ENCODE data around the gene WWOX.

DNA sequence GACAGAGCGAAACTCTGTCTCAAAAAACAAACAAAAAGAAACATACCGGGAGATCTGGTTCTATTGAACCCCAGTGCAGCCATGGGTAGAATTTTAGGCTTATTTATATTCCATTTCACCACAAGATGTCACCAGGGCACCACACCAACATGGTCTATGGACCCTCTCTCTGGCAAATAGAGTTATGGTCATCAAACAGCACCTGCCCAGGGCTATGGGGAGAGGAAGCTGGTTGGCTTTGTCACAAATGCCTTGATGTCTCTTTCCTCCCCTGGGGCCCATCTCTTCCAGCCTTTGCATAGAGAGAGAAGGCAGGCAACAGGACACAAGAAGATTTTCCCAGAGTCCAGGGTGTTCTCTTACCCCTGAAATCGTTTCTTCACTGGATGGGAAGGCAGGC, 128.4 kb downstream of the WWOX start:
- TF ChIP-seq, protein P1, sequence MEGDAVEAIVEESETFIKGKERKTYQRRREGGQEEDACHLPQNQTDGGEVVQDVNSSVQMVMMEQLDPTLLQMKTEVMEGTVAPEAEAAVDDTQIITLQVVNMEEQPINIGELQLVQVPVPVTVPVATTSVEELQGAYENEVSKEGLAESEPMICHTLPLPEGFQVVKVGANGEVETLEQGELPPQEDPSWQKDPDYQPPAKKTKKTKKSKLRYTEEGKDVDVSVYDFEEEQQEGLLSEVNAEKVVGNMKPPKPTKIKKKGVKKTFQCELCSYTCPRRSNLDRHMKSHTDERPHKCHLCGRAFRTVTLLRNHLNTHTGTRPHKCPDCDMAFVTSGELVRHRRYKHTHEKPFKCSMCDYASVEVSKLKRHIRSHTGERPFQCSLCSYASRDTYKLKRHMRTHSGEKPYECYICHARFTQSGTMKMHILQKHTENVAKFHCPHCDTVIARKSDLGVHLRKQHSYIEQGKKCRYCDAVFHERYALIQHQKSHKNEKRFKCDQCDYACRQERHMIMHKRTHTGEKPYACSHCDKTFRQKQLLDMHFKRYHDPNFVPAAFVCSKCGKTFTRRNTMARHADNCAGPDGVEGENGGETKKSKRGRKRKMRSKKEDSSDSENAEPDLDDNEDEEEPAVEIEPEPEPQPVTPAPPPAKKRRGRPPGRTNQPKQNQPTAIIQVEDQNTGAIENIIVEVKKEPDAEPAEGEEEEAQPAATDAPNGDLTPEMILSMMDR (IDR thresholded peaks at IDR 0.05) = no peak; the same call in 2 of the 3 replicates
- TF ChIP-seq SMC3 (IDR thresholded peaks at IDR 0.05) (0 out of 3 replicates have a peak, but pooled peaks have one; percentile 9), POLR2A (IDR thresholded peaks at IDR 0.05; ENCODE audit: low read length) (no peak), PHF8 (IDR thresholded peaks at IDR 0.05; ENCODE audit: borderline replicate concordance, low read depth) (no peak), MAFK (IDR thresholded peaks at IDR 0.05; ENCODE audit: partially characterized antibody) (no peak), RCOR1 (IDR thresholded peaks at IDR 0.05; ENCODE audit: low read depth, low read length) (no peak), EP300 (IDR thresholded peaks at IDR 0.05) (no peak), CBX2 (IDR thresholded peaks at IDR 0.05; ENCODE audit: borderline replicate concordance, low read depth) (no peak), CHD2 (IDR thresholded peaks at IDR 0.05; ENCODE audit: low read length, partially characterized antibody) (no peak), CEBPB (IDR thresholded peaks at IDR 0.05) (no peak), RAD21 (conservative IDR thresholded peaks at IDR 0.05 in 1 of 2, IDR thresholded peaks at IDR 0.05 in 1 of 2) (peak; percentile 46 to 50), HDAC2 (IDR thresholded peaks at IDR 0.05) (no peak)
- TF ChIP-seq, protein P2, sequence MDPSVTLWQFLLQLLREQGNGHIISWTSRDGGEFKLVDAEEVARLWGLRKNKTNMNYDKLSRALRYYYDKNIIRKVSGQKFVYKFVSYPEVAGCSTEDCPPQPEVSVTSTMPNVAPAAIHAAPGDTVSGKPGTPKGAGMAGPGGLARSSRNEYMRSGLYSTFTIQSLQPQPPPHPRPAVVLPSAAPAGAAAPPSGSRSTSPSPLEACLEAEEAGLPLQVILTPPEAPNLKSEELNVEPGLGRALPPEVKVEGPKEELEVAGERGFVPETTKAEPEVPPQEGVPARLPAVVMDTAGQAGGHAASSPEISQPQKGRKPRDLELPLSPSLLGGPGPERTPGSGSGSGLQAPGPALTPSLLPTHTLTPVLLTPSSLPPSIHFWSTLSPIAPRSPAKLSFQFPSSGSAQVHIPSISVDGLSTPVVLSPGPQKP (IDR thresholded peaks at IDR 0.05; ENCODE audit: low read depth, low read length) = no peak
- TF ChIP-seq, protein P3, sequence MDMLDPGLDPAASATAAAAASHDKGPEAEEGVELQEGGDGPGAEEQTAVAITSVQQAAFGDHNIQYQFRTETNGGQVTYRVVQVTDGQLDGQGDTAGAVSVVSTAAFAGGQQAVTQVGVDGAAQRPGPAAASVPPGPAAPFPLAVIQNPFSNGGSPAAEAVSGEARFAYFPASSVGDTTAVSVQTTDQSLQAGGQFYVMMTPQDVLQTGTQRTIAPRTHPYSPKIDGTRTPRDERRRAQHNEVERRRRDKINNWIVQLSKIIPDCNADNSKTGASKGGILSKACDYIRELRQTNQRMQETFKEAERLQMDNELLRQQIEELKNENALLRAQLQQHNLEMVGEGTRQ (IDR thresholded peaks at IDR 0.05) = no peak
